Retinal pigment epithelial cell (primary cell): Measurements from ENCODE around the gene SLC7A10.

ENCODE experiments used
- DNase-seq: peaks from one replicate; pipeline ENCODE4 v3.0.0-alpha.2; 2010; ENCODE audit warnings: low read depth
- H3K4me3 ChIP-seq: 2 replicates; pipeline ENCODE4 v1.5.1; 2011; ENCODE audit warnings: mild to moderate bottlenecking, low read length, control low read depth, moderate library complexity
- CTCF ChIP-seq: conservative IDR thresholded peaks from 2 replicates; pipeline ENCODE4 v1.5.1; 2011; ENCODE audit warnings: low read depth, low read length, control low read depth, inconsistent platforms

The SLC7A10 gene

GRCh38 chr19:33254245-33254824 is 28.7 kb upstream of the SLC7A10 start:
- TF ChIP-seq CTCF = no peak
- DNase-seq = no peak
- no peak overlapping the region for H3K4me3 ChIP-seq

- H3K4me3 ChIP-seq = no peak overlapping the region
- no peak for TF ChIP-seq CTCF
- DNase-seq = no peak
Observed at GRCh38 chr19:33252971-33253370, 27.3 kb upstream of the SLC7A10 start.

- DNase-seq = no peak
- TF ChIP-seq CTCF = no peak
- no peak overlapping the region for H3K4me3 ChIP-seq
Observed at GRCh38 chr19:33252418-33252962, 26.8 kb upstream of the SLC7A10 start.

- H3K4me3 ChIP-seq = no peak overlapping the region
- no peak for DNase-seq
- no peak for TF ChIP-seq CTCF
Observed at GRCh38 chr19:33251526-33252090, 26.0 kb upstream of the SLC7A10 start.

GRCh38 chr19:33251076-33251475 is 25.4 kb upstream of the SLC7A10 start:
- DNase-seq = no peak
- no peak for TF ChIP-seq CTCF
- H3K4me3 ChIP-seq = no peak overlapping the region

- H3K4me3 ChIP-seq = no peak overlapping the region
- no peak for DNase-seq
- TF ChIP-seq CTCF = no peak
Observed at GRCh38 chr19:33250500-33250899, 24.9 kb upstream of the SLC7A10 start.

- TF ChIP-seq CTCF = no peak
- DNase-seq = no peak
- H3K4me3 ChIP-seq = no peak overlapping the region
Observed at GRCh38 chr19:33249740-33250366, 24.2 kb upstream of the SLC7A10 start.
